ENCODE data around the gene MEGF8.

The MEGF8 gene

GRCh38 chr19:42343344-42344110, 18.1 kb downstream of the MEGF8 start:
- TF ChIP-seq CTCF (IDR thresholded peaks at IDR 0.05; ENCODE audit: low read depth, low read length, missing control alignments), result peak; percentile 41
- no peak overlapping the region for H3K4me3 ChIP-seq (ENCODE audit: low read depth, low read length)
- DNase-seq (ENCODE audit: low read depth), result no peak

GRCh38 chr19:42344336-42344893, 19.0 kb downstream of the MEGF8 start:
- no peak for DNase-seq (ENCODE audit: low read depth)
- H3K4me3 ChIP-seq (ENCODE audit: low read depth, low read length), result no peak overlapping the region
- no peak for TF ChIP-seq CTCF (IDR thresholded peaks at IDR 0.05; ENCODE audit: low read depth, low read length, missing control alignments)

GRCh38 chr19:42345191-42345812, 19.9 kb downstream of the MEGF8 start:
- TF ChIP-seq CTCF (IDR thresholded peaks at IDR 0.05; ENCODE audit: low read depth, low read length, missing control alignments), result no peak
- no peak for DNase-seq (ENCODE audit: low read depth)
- H3K4me3 ChIP-seq (ENCODE audit: low read depth, low read length), result no peak overlapping the region

GRCh38 chr19:42348211-42348610, 22.8 kb downstream of the MEGF8 start:
- no peak for DNase-seq (ENCODE audit: low read depth)
- no peak for TF ChIP-seq CTCF (IDR thresholded peaks at IDR 0.05; ENCODE audit: low read depth, low read length, missing control alignments)
- no peak overlapping the region for H3K4me3 ChIP-seq (ENCODE audit: low read depth, low read length)

GRCh38 chr19:42349378-42350107, 24.1 kb downstream of the MEGF8 start:
- DNase-seq (ENCODE audit: low read depth), result no peak
- H3K4me3 ChIP-seq (ENCODE audit: low read depth, low read length), result no peak overlapping the region
- no peak for TF ChIP-seq CTCF (IDR thresholded peaks at IDR 0.05; ENCODE audit: low read depth, low read length, missing control alignments)

GRCh38 chr19:42350417-42350816, 25.0 kb downstream of the MEGF8 start:
- no peak for DNase-seq (ENCODE audit: low read depth)
- no peak overlapping the region for H3K4me3 ChIP-seq (ENCODE audit: low read depth, low read length)
- TF ChIP-seq CTCF (IDR thresholded peaks at IDR 0.05; ENCODE audit: low read depth, low read length, missing control alignments), result no peak

Measured in GM12864 (cell line).